ENCODE results near the gene GIMAP8.

GRCh38 chr7:150453892-150454291, 3.5 kb downstream of the GIMAP8 start:
- TF ChIP-seq CTCF (IDR thresholded peaks at IDR 0.05; ENCODE audit: low read length) (no peak), EZH2 (IDR thresholded peaks at IDR 0.05; ENCODE audit: borderline replicate concordance, low read length) (no peak)

Measured in OCI-LY1 (cell line).